ENCODE data around the gene RYR2.
"Not testable (repeated sequence)": the region's sequence is repeated elsewhere in the genome, so short reads cannot be mapped to it uniquely, and the experiment has no call there.

RYR2 gene

DNA sequence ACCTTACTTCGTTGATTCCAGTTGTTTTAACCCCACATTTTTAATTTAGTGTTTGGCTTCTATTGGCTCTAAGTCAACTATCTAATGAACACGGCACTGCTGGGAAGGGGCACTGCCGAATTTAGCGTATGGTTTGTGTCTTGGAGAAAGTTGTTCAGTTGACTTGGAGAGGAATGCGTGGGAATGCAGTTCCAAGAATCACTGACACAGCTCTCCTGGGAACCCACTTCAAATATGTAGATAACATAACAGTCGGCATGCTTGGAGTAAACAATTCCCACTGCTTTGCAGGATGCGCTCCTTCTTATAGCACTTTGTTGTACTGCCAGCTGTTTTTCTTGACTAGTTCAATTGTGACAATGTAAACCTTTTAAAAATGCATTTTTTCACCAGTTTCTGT lies 104.3 kb downstream of the RYR2 start:
- DNase-seq = no peak

DNA sequence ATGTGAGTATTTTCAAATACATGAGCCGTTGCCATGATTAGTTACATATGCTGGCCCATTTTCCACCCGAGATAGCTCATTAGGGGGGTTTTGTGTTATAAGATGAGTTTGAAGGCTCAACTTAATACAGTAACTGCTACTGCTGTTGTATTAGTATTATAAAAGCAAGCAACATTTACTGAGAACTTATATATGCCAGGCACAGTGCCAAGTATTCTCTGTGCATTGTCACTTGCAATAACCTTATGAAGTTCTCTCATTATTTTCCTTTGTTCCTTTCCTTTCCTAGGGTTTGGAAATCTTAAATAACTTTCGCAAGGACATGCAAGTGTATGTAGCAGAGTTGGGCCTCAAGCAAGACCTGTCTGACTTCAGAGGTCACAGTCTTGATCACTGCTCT lies 107.9 kb downstream of the RYR2 start:
- DNase-seq = no peak

DNA sequence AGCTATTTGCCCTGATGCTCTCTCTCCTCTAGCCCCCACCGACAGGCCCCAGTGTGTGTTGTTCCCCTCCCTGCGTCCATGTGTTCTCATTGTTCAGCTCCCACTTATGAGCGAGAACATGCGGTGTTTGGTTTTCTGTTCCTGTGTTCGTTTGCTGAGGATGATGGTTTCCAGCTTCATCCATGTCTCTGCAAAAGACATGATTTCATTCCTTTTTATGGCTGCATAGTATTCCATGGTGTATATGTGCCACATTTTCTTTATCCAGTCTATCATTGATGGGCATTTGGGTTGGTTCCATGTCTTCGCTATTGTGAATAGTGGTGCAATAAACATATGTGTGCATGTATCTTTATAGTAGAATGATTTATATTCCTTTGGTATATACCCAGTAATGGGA lies 110.0 kb downstream of the RYR2 start:
- not testable (repeated sequence) for DNase-seq

DNA sequence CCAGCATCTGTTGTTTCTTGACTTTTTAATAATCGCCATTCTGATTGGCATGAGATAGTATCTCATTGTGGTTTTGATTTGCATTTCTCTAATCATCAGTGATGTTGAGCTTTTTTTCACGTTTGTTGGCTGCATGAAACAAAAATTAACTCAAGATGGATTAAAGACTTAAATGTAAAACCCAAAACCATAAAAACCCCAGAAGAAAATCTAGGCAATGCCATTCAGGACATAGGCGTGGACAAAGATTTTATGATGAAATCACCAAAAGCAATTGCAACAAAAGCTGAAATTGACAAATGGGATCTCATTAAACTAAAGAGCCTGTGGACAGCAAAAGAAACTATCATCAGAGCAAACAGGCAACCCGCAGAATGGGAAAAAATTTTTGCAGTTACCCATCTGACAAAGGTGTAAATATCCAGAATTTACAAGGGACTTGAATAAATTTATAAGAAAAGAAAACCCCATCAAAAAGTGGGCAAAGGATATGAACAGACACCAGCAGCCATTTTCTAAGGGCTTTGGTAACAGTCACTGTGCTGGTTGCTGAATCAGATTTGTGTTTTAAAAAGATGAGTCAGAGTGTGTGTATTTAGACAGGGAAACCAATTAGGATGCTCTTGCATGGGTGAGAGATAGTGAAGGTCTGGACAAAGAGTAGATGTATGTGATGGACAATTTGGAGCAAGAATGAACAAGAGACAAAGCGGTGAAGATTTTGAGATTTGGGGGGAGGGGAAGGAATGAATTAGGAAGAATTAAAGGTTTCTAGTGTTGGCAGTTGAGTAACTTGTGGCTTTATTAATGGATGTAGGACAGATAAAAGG lies 110.7 kb downstream of the RYR2 start:
- DNase-seq = no peak

DNA sequence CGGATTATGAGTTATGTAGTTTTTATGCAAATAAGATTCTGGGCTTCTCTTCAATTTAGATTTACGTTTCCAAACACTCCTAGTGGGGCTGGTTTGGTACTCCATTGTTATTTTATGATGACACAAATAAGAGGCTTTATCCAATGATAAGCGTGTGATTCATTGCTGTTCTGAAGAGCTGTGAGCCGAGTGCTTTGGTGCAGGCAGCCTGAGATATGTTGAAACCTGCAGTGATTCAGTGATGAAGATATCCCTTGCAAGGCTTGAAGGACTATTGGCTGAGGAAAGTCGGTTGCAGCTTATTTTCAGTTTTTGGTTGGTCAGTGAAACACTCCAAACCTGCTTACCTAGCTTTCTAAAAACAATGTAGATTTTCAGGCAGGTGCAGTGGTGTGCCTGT lies 112.2 kb downstream of the RYR2 start:
- DNase-seq = no peak

DNA sequence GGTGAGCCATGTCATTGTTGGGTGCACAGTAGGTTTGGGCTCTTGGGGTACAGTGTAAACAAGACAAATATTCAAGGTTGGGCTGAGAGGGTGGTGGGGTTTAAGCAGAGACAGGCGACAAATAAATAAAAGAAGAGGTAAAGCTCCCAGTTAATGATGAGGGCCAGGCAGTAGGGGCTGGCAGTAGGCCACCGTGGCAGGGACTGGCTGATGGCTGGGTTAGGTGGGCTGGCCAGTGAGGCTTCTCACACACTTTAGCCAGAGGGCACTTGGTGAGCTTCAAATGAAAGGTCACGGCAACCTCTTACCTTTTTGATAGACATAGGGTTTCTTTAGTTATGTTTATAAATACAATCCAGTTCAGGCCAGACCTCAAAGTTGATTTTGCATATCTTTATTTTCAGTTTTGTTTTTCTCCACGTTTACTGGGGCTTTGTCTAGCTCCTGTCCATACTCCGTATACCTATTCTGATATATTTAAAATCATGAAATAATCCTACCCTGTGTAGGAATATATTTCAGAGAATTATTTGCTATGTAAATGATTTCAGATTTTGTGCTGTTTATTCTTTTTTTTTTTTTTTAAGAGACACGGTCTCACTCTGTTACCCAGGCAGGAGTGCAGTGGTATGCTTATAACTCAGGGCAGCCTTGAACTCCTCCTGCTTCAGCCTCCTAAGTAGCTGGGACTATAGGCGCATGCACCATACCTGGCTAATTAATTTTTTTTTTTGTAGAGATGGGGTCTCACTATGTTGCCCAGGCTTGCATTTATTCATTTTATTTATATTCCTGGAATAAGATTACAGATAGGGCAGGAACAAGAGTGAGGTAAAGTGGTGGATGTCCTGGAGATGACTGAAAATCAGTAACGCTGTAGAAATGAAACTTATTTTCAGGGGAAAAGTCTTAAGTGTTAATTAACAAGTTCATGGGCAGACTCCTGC lies 122.7 kb downstream of the RYR2 start:
- no peak for DNase-seq

DNA sequence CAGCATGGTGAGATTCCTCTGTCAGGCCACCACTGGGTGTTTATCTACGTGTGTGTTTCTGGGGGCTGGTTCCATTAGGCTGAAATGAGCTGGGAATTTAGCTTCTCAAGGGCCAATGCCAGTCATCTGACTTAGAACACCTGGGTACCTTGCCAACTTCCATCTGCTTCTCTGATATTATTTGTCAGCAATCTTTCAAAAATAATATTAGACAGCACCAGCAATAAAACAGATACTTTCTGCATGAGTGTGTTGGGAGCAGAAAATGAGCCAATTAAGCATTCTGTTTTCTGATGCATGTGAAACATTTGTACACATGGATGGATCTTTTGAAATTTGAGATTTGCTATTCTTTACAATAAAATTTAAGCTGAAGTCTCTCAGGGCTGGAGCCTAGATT lies 124.1 kb downstream of the RYR2 start:
- DNase-seq = no peak

DNA sequence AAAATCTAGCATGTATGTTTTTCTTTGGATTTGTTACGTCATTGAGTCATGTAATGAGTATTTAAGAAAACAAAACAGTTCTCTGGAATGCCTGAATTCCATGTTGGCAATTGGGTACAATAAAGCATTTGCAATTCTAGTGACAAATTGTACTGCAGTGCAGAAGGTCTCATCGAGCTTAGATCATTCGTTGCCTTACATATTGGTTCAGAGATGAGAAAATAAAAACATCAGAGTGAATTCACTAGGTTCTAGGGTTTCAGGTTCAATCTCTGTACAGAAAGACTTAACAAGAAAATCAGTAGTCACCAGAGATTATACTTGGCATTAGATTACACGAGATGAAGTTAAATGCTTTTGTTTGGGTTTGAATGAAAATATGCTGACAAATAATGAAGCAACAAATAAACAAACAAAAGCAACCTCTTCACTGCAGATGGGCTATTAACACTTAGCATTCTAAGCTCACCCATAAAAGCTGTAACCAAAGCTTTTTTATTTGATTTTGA lies 124.7 kb downstream of the RYR2 start:
- DNase-seq = no peak

DNA sequence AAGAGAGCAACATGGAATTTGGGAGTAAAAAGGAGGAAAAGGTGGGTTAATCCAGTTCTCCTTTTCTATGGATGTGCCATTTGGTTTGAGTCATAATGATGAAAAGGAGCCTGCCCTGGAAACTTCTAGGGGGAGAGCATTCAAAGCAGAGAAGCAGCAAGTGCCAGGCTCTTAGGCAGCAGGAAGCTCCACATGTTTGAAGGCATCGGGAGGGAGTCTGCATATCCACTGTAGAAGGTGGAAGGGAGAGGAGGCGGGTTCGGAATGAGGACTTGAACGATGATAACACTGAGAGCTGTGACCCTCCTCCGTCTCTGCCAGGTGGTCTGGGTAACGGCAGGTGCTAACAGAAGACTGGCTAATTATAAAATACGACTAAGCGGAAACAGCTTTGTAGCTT lies 128.2 kb downstream of the RYR2 start:
- DNase-seq = no peak

DNA sequence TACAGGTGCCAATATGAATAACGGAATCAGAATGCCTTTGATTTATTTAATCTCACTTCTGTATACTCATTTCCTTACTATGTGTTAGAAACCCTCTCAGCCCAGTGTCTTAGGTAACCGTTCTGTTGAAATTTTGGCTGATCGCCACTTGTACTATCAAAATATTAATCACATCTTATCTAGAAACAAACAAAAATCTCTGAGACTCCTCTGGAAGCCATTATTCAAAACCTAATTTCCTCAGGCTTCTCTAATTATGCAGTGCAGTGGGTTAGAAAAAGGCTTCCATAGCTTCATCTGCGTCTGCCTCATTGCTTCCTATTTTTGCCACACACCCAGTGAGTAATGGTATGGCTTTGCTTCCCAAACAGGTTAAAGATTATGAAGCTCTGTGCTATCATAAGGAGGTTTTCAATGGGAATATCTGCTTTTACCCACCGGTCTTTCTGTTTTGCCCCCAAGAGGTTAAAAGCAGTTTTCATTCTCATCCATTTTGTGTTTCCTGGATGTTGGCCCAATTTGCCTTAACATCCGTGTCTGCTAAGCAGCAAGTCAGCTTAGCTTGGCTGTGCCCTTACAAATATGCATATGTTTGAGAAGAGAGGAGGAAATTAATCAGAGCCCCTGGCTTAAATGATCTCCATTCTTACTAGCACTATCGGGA lies 129.6 kb downstream of the RYR2 start:
- no peak for DNase-seq

DNA sequence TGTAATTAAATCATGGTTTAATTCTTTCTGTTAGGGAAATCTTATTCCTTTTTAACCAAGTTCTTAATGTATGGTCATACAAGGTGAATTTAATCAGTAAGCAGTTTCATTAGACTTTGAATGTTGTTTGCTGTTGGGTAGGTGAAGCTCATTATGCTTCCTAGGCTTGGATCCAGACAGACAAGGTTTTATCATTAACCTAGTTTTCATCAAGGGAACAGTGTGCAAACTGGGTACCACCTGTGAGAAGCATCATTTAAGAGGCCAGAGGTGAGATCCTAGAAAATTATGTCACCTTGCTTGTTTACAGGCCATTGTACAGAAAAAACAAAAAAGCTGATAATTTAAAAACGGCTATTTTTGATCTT lies 130.1 kb downstream of the RYR2 start:
- DNase-seq = no peak

DNA sequence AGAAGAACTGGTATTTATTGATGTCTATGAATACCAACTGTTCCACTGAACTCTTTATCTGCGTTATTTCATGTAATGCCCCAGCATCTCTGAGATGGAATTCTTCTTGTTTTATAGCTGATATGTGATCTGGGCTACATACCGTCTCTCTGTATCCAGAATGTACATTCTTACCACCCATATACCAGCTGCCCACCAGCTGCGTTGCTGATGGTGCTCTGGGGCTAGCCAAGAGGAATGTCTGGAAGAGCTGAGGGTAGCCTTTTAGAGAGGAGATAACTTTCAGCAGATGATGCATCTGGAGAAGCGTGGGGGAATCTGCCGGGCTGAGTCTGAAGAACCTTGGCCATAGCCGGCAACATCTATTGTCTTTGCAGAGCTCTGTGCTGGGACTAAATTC lies 137.5 kb downstream of the RYR2 start:
- no peak for DNase-seq

DNA sequence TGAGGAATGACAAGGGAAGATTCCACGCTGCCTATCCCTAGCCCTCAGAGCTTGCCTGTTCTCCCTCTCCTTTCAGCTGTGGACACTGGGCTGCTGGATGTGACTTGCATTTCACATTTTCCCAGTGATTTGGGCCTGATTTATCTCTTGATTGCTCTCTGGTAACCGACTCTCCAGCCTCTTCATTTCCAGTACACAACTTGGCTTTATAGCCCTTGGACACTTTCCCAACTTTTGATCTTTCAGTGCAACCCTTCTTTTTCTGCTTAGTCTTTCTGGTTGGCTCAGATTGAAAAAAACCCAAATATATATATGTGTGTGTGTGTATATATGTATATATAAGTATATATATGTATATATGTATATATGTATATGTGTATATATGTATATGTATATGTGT lies 138.3 kb downstream of the RYR2 start:
- no peak for DNase-seq

DNA sequence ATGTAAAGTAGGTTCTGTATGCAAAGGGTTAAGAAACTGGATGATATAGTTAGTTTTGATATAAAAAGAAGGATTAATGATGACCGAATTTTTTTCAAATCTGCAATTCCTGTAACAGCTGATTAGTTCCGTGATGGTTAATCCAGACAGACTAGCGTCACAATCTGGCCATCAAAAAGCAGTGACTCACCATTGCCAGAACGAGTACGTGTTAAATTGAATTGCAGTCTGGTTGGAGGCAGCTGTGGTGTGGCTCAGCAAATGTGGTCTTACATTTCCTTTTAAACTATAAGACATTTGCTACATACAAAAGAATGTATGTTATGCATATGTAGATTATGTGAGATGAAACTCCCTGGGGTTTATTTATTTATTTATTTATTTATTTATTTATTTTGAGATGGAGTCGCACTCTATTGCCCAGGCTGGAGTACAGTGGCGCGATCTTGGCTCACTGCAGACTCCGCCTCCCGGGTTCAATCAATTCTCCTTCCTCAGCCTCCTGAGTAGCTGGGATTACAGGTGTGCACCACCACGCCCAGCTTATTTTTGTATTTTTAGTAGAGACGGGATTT lies 139.8 kb downstream of the RYR2 start:
- no peak for DNase-seq

DNA sequence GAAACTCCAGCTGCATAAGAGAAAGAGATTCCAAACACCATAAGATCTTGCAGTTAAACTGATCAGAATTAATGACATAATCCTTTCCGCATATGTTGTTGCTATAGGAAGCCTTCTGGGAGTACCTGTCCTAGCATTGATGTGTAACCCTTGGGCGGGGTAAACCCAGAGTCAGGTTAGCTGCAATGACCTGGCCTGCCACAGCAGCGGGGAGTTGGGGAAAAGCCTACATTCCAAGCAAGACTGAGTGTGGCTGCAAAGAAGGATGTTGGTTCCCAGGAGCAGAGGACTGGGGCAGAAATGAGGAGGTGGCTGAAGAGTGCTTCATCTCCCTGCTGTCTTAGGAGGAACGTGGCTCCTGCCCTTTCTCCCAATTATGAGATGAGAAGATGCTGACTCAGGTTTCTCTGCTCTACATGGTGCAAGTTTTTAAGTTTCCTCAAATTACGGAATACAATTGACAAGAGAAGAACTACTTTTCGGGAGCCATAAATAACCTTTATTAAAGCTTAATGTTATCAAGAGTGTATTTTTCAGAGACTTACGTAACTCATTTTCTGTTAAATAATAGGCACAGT lies 142.1 kb downstream of the RYR2 start:
- no peak for DNase-seq

DNA sequence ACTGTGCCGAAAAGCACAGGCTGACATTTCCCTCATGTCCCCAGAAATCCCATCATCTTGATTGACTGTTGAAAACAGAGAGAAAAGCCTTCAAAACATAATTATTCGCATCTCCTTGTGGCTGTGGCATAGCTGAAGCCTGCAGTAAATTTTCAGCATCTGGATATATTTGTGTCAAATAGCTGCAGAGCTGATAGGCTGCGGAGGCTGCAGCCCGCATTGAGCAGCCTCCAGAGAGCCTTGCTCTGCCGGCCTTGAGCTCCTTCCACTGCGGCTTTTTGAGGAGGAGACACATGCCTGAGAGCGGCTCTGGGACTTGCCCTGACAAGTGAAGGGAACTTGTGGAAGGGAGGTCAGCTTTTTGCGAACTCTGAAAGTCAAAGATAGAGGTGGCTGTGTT lies 144.7 kb downstream of the RYR2 start:
- no peak for DNase-seq

DNA sequence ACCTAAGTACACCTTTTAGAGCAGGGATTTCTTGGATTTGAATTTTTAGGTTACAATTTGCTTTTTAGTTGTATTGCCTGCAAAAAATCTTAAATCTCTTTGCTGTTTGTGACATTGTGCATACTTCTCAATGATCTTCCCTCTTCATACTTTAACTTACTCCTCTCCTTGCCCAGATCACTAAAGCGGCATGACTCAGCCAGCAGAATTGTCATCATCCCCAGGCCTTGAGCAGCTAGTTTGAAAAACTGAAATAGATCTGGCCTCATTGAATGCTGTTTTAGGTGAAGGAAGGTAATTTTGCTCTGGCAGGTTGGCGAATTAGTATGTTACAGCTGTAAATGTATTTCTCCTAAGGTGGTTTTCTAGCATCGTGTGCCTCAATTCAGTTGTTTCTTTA lies 145.9 kb downstream of the RYR2 start:
- DNase-seq = no peak

DNA sequence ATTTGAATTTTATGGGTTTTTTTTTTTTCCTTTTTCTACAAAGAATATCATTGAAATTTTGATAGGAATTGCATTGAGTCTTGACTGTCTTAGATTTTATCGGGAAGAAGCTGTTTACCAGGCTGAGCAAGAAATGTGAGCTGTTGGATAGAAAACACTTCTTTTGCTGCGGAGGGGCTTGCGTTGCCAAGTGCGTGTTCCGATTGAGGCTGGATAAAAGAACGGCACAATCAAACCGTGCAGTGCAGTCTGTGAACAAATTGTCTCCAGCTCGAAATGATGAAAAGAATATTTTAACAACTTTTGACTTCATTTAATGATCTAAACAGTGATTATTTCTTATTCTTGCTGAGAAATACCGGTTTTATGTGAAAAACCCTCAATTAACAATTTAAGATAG lies 149.4 kb downstream of the RYR2 start:
- DNase-seq = no peak

DNA sequence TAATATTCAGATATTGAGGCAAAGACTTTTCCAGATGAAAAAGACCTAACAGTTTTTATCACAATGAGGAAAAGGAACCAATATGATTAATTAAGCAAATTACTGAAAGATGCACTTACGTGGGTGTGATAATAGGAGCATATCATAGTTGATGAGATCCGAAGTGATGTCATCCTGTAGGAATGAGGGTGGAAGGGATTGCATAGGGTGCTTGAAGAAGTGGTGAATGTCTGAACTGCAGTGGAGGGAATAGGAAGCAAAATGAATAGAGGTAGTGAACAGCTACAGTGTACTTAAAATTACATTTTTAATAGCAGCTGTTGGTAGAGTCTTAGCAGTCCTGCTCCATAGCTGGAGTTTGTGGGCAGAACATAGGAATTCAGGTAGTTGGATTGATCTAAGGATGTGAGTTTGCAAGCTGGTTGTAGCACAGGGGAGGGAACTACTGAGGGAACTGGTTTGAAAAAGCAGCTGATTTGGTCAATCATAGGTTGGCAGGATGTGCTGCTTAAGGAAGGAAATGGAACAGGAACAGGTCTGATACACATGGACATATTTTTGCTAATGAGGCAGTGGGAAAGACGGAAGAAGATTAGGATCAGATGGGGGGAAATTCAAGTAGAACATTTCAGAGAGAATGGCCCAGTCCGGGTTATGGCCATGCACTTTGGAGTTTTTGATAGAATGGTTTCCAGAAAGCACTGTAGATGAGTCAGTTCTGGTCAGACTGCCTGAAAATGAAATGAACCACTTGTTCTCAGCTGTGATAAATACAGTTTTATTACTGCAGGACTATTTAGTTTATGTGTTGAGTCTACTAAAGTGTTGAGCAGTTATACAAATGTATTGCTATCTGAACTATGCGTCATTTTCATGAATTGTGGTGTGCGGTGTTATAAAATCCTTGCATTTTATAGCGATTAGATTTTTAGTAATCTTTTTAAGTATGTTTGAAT lies 155.8 kb downstream of the RYR2 start:
- DNase-seq = no peak

DNA sequence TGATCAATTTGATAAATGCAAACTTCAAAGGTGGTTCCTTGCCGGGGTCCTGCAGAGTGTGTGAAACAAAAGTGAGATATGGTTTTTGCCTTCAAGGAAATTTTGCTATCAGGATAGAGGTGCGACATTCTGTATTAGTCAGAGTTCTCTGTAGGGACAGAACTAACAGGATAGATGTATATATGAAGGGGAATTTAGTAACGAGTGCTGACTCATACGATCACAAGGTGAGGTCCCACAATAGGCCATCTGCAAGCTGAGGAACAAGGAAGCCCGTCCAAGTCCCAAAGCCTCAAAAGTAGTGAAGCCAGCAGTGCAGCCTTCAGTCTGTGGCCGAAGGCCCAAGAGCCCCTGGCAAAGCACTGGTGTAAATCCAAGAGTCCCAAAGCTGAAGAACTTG lies 157.0 kb downstream of the RYR2 start:
- DNase-seq = no peak

DNA sequence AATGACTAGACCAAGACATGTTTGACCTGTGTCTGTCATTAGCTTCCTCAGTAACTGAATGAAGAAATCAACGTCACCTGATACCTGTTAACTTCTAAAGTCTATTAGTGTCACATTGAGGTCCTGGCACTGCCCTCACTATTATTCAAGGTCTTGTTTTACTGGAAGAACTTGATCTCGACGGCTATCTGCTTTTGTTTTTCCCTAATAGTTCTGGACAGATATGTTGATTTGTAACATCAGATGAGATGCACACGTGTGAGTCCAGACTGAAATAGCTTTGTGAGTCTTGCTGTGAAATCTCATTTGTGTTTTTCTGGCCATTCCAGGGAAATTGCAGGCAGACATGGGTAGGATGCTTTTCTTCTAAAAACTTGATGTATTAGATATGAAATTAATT lies 159.2 kb downstream of the RYR2 start:
- DNase-seq = no peak

Data from suppressor macrophage (primary cell).